Suppressor macrophage treated with lipopolysaccharide for 1 hour (primary cell): ENCODE results near the gene GLDC.

Source experiments
- DNase-seq, 3 donors: peaks; one replicate each; pipeline ENCODE4 v3.0.0-alpha.2; 2020 to 2022

Gene GLDC

DNA sequence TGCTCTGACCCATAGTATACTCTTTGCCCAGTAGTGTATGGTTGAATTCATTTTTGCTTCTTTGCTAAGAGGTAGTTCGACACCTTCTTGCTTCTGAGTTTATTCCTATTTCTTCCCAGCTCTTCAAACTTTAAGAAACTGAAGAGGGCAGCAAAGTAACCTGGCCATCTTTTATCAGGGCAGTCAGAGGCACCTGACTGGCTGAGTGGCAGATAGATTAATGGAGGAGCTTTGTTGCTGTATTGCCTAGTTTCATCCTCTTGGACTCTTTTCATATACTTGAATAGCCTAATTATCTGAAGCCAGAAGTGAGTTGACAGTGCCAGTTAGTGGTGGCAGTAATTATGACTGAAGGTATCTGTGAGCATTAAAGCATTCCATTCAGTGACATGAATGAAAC, 150.1 kb downstream of the GLDC start:
- DNase-seq: no peak

DNA sequence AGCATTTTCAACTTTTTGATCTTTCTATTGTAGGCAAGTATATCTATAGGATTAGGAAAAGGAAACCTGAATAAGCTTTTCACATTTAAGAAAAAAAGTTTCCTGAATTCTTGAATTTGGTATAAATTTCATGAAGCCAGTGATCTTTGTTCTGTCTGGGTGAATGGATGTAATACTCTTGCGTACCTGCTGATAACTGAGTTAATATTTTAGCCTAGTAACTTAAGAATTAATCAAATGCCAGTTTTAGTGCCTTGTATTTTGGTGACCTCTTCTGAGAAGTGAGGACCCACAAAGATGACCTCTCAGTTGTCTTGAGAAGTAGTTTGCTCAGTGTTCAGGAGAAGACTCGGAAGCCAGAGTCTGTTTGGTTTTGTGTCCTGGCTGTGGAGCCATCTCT, 154.7 kb downstream of the GLDC start:
- no peak for DNase-seq

DNA sequence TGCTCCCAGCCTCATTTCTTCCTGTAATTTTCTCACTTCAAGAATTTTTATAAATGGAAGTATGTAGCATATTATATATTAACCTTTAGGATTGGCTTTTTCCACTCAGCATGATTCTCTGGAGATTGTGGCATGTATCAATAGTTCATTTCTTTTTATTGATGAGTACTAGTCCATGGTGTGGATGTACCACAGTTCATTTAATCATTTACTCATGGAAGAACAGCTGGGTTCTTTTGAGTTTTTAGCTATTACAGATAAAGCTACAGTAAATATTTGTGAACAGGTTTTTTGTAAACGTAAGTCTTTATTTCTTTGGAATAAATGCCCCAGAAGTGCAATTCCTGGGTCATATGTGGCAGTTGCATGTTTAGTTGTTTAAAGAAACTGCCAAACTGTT, 156.4 kb downstream of the GLDC start:
- no peak for DNase-seq

DNA sequence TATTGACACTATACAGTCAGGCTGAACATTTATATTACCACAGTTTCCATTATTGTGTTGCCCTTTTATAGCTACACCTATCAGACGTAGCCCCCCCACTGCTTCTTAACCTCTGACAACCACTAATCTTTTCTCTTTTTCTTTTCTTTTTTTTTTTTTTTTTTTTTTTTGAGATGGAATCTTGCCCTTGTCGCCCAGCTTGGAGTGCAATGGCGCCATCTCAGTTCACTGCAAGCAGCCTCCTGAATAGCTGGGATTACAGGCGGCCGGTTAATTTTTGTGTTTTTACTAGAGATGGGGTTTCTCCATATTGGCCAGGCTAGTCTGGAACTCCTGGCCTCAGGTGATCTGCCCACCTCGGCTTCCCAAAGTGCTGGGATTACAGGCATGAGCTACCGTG, 157.1 kb downstream of the GLDC start:
- DNase-seq: no peak

DNA sequence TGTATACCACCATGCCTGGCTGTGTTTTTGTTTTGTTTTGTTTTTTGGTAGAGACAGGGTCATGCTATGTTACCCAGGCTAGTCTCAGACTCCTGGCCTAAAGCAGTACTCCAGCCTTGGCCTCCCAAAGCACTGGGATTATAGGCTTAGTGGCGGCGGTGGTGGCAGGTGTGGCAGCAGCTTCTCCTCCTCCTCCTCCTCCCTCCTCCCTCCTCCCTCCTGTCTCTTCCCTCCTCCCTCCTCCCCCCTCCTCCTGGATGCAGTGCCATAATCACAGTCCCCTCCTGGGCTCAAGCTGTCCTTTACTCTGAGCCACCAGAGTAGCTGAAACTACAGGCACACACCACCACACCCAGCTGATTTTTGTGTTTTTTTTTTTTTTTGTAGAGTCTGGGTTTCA, 161.3 kb downstream of the GLDC start:
- DNase-seq: no peak
